ENCODE data around the gene ABRAXAS1. TPM values are rescaled to one million over a fixed set of nuclear protein-coding genes. Genes with fewer than 3 reads are reported as not detected.
A peak's percentile ranks its signal among the peaks of the same experiment; 100 is the strongest.

ABRAXAS1 gene
- total and polyA plus RNA-seq, 10 of the 15 experiments (the other 5 are each of a cell fraction or from before 2014, with no cell fraction given): 2.2 to 9.7 (median 5.8) TPM

GRCh38 chr4:83455281-83456183, 29.4 kb downstream of the ABRAXAS1 start, which contains the start of the genes HELQ and MRPS18C (continued):
- TF ChIP-seq CUX1 (IDR thresholded peaks at IDR 0.05; ENCODE audit: insufficient replicate concordance, low read depth, low read length) (no peak), NFYA (IDR thresholded peaks at IDR 0.05; ENCODE audit: borderline replicate concordance, low read depth, low read length) (no peak), ZNF24 (IDR thresholded peaks at IDR 0.05) (peak; percentile 65; the same call in 1 of the 2 replicates), FOXM1 (IDR thresholded peaks at IDR 0.05; ENCODE audit: low read depth, low read length) (peak; percentile 74; the same call in 1 of the 2 replicates), HCFC1 (IDR thresholded peaks at IDR 0.05; ENCODE audit: low read length) (peak; percentile 92), IKZF2 (IDR thresholded peaks at IDR 0.05) (peak; percentile 71 to 74; a peak in 2 of 4 replicates), BRCA1 (IDR thresholded peaks at IDR 0.05; ENCODE audit: low read depth, low read length) (peak; percentile 83), LARP7 (IDR thresholded peaks at IDR 0.05) (peak; percentile 81), POLR2A (IDR thresholded peaks at IDR 0.05; ENCODE audit: low read depth, low read length) (peak; percentile 97), ZNF592 (IDR thresholded peaks at IDR 0.05) (no peak), SREBF2 (IDR thresholded peaks at IDR 0.05; ENCODE audit: low read length) (peak; percentile 71), MEF2B (IDR thresholded peaks at IDR 0.05; ENCODE audit: partially characterized antibody, poor library complexity, severe bottlenecking) (peak; percentile 74), MTA3 (IDR thresholded peaks at IDR 0.05; ENCODE audit: borderline replicate concordance, low read length) (peak; percentile 79; the same call in 1 of the 2 replicates)
